D721Med (cell line): Measurements from ENCODE around the gene SLX1B.
"Not testable (repeated sequence)": the region's sequence is repeated elsewhere in the genome, so short reads cannot be mapped to it uniquely, and the experiment has no call there.

Source experiments
- DNase-seq: peaks from one replicate; pipeline ENCODE4 v3.0.0; 2011; ENCODE audit warnings: low spot score; ENCODE audit not compliant: insufficient read length
- FAIRE-seq: peaks from 2 replicates; lab custom pipeline; 2011; peaks lifted over from hg19 to GRCh38; lab: Jason Lieb, UNC

Gene SLX1B

GRCh38 chr16:29454269-29454668, at the start of gene SLX1B, which contains the start of gene BOLA2:
Gene SLX1B, plus strand, starts transcription at chr16:29454533.
Gene BOLA2, minus strand, starts transcription at chr16:29454351. Its CDS starts 98 bp downstream, at chr16:29454253.
- DNase-seq, FAIRE-seq: not testable (repeated sequence)

GRCh38 chr16:29405249-29405648, 49.1 kb upstream of the SLX1B start:
- DNase-seq, FAIRE-seq: not testable (repeated sequence)

DNA sequence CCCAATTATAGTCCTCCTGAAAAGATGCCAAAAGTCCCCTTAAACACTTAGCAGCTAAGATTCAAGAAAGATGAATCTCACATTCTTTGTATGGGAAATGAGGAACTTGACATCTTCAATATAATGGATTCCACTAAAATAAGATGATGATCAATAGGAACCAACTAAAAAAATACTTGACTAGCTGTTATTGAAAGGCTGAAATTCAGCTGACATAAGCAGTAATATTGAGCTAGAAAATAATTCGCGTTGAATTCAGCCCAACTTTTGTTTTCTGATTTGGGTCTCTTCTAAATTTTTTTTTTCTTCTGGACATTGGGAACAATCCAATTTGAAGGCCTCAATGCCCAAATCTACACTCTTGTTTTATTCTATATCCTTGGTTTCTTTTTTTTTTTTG, 30.7 kb upstream of the SLX1B start:
- FAIRE-seq, DNase-seq: not testable (repeated sequence)

- DNase-seq, FAIRE-seq: not testable (repeated sequence)
Measured at GRCh38 chr16:29425390-29425789, 28.9 kb upstream of the SLX1B start.

- not testable (repeated sequence) for FAIRE-seq, DNase-seq
Measured at GRCh38 chr16:29453754-29454153, 579 bp upstream of the SLX1B start.

DNA sequence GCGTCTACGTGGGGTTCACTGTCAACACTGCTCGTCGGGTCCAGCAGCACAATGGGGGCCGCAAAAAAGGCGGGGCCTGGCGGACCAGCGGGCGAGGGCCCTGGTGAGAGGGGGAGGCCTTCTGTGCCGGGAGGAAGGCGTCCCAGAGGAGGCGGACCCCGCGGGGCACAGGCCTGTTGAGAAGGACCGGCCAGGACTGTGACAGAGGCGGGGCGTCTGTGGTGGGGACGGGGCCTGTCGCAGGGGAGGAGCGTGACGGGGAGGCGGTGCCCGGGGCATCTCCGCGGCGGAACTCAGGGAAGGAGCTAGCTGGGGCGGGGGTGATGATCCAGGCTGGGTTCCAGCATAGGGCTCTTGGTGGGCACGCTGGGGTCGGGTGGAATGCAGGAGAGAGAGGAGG, 495 bp downstream of the SLX1B start:
- not testable (repeated sequence) for DNase-seq, FAIRE-seq

DNA sequence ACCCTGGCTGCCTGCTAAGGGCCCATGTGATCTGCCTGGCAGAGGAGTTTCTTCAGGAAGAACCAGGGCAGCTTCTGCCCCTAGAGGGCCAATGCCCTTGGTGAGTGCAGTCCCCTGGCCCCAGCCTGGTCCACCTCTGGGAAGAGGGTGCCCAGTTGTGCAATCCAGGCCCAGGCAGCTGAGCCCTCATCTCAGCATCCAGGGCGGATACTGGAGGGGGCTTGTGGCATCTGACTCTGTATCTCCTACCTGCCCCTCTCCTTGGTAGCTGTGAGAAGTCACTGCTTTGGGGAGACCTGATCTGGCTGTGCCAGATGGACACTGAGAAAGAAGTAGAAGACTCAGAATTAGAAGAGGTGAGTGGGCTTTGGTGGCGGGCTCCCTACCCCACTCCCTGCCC, 3.3 kb downstream of the SLX1B start:
- DNase-seq, FAIRE-seq: not testable (repeated sequence)

GRCh38 chr16:29459706-29460646, 5.6 kb downstream of the SLX1B start, which contains the start of gene SULT1A4:
Gene SULT1A4, plus strand, starts transcription at chr16:29459913. Its CDS starts 1,473 bp downstream, at chr16:29461386.
- DNase-seq, FAIRE-seq: not testable (repeated sequence)

DNA sequence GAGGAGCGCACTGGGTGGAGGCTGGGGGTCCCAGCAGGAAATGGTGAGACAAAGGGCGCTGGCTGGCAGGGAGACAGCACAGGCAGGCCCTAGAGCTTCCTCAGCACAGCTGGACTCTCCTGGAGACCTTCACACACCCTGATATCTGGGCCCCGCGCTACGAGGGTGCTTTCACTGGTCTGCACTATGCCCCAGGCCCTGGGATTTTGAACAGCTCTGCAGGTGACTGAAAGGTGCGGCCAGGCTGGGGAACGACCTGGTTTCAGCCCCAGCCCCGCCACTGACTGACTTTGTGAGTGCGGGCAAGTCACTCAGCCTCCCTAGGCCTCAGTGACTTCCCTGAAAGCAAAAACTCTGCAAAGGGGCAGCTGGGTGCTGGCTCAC, 6.3 kb downstream of the SLX1B start:
- FAIRE-seq, DNase-seq: not testable (repeated sequence)

DNA sequence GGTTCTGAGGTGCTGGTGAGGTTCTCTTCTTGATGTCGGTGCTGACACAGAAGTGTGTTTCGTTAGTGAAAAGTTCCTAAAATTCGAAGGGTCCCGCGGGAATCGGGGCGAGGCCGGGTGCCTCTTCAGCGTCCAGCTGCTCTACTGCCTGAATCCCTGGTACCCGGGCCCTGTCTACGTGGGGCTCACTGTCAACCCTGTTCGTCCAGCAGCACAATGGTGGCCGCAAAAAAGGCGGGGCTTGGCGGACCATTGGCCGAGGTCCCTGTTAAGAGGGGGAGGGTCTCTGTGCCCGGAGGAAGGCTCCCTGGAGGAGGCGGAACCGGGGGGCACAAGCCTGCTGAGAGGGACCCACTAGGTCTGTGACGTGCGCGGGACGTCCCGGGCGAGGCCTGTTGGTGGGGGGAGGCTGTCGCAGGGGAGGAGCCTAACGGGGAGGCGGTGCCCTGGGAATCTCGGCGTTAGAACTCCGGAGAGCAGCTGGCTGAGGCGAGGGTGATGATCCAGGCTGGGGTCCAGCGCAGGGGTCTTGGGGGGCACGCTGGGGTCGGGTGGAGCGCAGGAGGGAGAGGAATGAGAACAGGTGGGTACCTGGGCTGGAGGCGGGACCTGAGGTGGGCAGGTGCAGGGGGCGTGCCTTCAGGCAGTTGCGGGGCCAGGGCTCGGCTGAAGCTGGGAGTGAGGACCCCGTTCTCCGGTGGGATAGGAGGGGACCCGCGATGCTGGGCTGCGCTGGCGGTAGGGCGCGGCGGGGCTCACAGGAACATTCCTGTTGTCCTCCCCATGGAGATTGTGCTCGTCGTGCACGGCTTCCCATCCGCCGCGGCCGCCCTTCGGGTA, 11.9 kb downstream of the SLX1B start:
- not testable (repeated sequence) for DNase-seq

GRCh38 chr16:29466904-29467303, 12.6 kb downstream of the SLX1B start:
- not testable (repeated sequence) for FAIRE-seq, DNase-seq

More for the DNA sequence above, 11.9 kb downstream of the SLX1B start:
- FAIRE-seq: not testable (repeated sequence)

DNA sequence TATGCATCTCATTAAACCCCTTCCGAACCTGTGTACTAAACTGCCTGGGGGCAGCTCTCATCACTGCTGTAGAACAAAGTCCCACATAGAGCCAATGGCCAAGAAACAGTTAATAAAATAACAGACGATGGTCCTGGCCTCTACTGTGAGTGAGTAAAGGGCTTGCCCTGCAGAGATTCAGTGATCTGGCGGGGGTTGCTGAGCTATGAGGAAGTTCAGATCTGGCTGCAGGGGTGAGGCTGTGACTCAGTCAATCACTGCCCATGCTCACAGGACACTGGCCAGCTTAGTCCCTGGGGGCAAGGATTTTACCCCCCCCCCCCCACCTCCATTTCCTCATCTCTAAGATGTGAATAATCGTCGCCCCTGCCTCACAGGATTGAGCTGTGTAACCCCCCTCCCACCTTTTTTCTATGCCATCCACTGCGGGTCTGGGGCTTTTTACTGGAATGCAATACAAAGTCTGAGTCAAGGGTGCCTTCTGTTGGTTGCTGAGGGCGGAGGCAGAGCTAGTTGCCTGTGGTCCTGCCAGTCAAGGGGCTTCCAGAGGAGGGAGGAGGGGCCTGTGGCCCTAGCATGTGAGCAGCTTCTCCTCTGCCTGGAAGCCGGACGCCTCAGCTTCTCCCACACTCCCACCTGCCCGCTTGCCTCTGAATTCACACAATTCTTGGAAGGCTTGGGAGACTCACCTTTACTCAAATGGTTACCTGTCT, 13.5 kb downstream of the SLX1B start:
- not testable (repeated sequence) for FAIRE-seq, DNase-seq

DNA sequence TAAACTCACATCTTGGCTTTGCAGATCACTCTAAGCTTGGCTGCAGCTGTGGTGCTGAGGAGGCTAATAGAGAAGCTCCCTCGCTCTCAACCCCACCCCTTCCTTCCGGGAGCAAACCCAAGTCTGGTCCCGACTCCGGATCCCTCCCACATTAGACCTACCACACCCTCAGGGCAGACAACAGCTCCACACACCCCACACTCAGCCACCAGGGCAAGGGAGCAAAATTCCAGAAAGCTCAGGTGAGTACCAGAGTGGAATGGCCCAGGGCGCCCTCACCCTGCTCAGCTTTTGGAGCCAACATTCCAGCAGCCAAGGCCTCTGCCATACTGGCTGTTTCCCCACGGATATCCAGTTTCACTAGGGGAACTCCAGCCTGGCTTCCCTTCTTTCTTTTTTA, 15.3 kb downstream of the SLX1B start:
- not testable (repeated sequence) for DNase-seq, FAIRE-seq

DNA sequence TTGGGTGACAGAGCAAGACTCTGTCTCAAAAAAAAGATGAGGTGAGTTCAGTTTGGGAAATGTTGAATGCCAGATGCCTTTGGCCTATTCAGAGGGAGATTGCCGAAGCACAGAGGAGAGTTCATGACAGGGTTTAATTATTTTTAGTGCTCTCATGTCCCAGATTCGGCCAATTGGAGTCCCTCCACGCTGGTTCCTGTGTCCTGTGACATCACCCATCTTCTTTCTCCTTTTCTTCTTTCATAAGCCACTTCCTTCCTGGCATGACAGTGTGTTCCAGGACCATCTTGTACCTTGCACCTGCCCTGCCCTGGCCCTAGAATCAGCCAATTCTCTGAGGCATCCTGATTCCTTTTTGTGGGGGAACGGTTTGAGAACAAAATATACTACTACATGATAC, 17.7 kb downstream of the SLX1B start:
- FAIRE-seq, DNase-seq: not testable (repeated sequence)

- FAIRE-seq, DNase-seq: not testable (repeated sequence)
Measured at GRCh38 chr16:29482276-29482675, 27.9 kb downstream of the SLX1B start.

- FAIRE-seq, DNase-seq: not testable (repeated sequence)
Measured at GRCh38 chr16:29506308-29506707, 52.0 kb downstream of the SLX1B start, which contains the start of gene NPIPB12. Gene NPIPB12, minus strand, starts transcription at chr16:29506408.
